Neuronal stem cell (in vitro differentiated cells): ENCODE results near the gene PITPNB.

ENCODE experiments used
- DNase-seq: peaks from one replicate; pipeline ENCODE4 v3.0.0-alpha.2; 2013; ENCODE audit warnings: low spot score
- H2AFZ ChIP-seq: one replicate; pipeline ENCODE4 v1.6.1; 2013; ENCODE audit warnings: mild to moderate bottlenecking, low read length, inconsistent platforms
- H2AK5ac ChIP-seq: 2 replicates; pipeline ENCODE4 v1.6.1; 2013; ENCODE audit warnings: low read depth, mild to moderate bottlenecking, inconsistent platforms, low read length, moderate library complexity, mixed read lengths
- H2BK120ac ChIP-seq: 2 replicates; pipeline ENCODE4 v1.6.1; 2013; ENCODE audit warnings: low read depth, mild to moderate bottlenecking, inconsistent platforms, low read length, moderate library complexity, mixed read lengths
- H2BK12ac ChIP-seq: one replicate; pipeline ENCODE4 v1.6.1; 2013; ENCODE audit warnings: low read length, inconsistent platforms
- H2BK15ac ChIP-seq: 2 replicates; pipeline ENCODE4 v1.6.1; 2013; ENCODE audit warnings: mild to moderate bottlenecking, low read length, inconsistent platforms, mixed read lengths
- H2BK5ac ChIP-seq: one replicate; pipeline ENCODE4 v1.6.1; 2013; ENCODE audit warnings: inconsistent platforms, mild to moderate bottlenecking, low read length, moderate library complexity
- H3K14ac ChIP-seq: one replicate; pipeline ENCODE4 v1.6.1; 2013; ENCODE audit warnings: low read length, inconsistent platforms
- H3K18ac ChIP-seq: 2 replicates; pipeline ENCODE4 v1.6.1; 2013; ENCODE audit warnings: low read length, inconsistent platforms
- H3K23ac ChIP-seq: 2 replicates; pipeline ENCODE4 v1.6.1; 2013; ENCODE audit warnings: low read depth, mild to moderate bottlenecking, mixed read lengths, low read length, inconsistent platforms; ENCODE audit not compliant: poor library complexity
- H3K27ac ChIP-seq: replicated peaks from 3 replicates; pipeline ENCODE4 v1.5.1; 2013; ENCODE audit warnings: low read length, inconsistent platforms
- H3K27me3 ChIP-seq, 3 experiments: 2 replicates each; pipeline ENCODE4 v1.6.1; 2013; ENCODE audit warnings: low read length in 3 of 3, mild to moderate bottlenecking in 2 of 3, inconsistent platforms in 1 of 3, low read depth in 1 of 3, mixed read lengths in 1 of 3, moderate library complexity in 1 of 3; ENCODE audit not compliant: control insufficient read depth in 3 of 3, insufficient read depth in 3 of 3
- H3K36me3 ChIP-seq, 2 donors: replicated peaks in 1 of 2; 2 replicates each; pipeline ENCODE4 v1.6.1; 2013; ENCODE audit warnings: low read length in 2 of 2; ENCODE audit not compliant: control insufficient read depth in 2 of 2, insufficient read depth in 2 of 2
- H3K4ac ChIP-seq: 2 replicates; pipeline ENCODE4 v1.6.1; 2013; ENCODE audit warnings: inconsistent platforms, mild to moderate bottlenecking, low read length, moderate library complexity
- H3K4me1 ChIP-seq, 2 donors: 1 replicate in 1 of 2; 2 replicates in 1 of 2; pipeline ENCODE4 v1.6.1; 2013; ENCODE audit warnings: low read length in 2 of 2, low read depth in 1 of 2; ENCODE audit not compliant: control insufficient read depth in 2 of 2, insufficient read depth in 1 of 2
- H3K4me2 ChIP-seq: one replicate; pipeline ENCODE4 v1.6.1; 2013; ENCODE audit warnings: mild to moderate bottlenecking, low read length, inconsistent platforms; ENCODE audit not compliant: insufficient read depth, poor library complexity, severe bottlenecking
- H3K4me3 ChIP-seq, 2 donors: 2 replicates each; pipeline ENCODE4 v1.5.1; 2013; ENCODE audit warnings: low read length in 2 of 2, mild to moderate bottlenecking in 2 of 2, inconsistent platforms in 1 of 2, moderate library complexity in 1 of 2
- H3K79me1 ChIP-seq: one replicate; pipeline ENCODE4 v1.6.1; 2013; ENCODE audit warnings: low read depth, mild to moderate bottlenecking, inconsistent platforms, low read length, moderate library complexity
- H3K9ac ChIP-seq: one replicate; pipeline ENCODE4 v1.6.1; 2013; ENCODE audit warnings: mild to moderate bottlenecking, low read depth, low read length, inconsistent platforms; ENCODE audit not compliant: poor library complexity
- H3K9me3 ChIP-seq, 2 donors: replicated peaks in 1 of 2; 2 replicates each; pipeline versions ENCODE3 to v1.6.1; 2013; ENCODE audit warnings: low read length in 2 of 2, mild to moderate bottlenecking in 2 of 2, inconsistent platforms in 1 of 2, low read depth in 1 of 2, mixed read lengths in 1 of 2, moderate library complexity in 1 of 2; ENCODE audit not compliant: control insufficient read depth in 2 of 2, insufficient read depth in 1 of 2
- H4K8ac ChIP-seq: one replicate; pipeline ENCODE4 v1.6.1; 2013; ENCODE audit warnings: low read depth, mild to moderate bottlenecking, inconsistent platforms, low read length, moderate library complexity
- H4K91ac ChIP-seq: one replicate; pipeline ENCODE4 v1.6.1; 2013; ENCODE audit warnings: low read length, low read depth, mild to moderate bottlenecking, inconsistent platforms; ENCODE audit not compliant: poor library complexity
- WGBS, 2 donors: extraction: QIAGEN DNeasy Blood & Tissue Kit; methylation state at CpG; one replicate each; pipeline ENCODE4 v1.1.7; 2013; ENCODE audit warnings: missing lambda C conversion rate in 2 of 2, mixed read lengths in 1 of 2; ENCODE audit not compliant: insufficient read length in 2 of 2, insufficient replicate concordance in 1 of 2; ENCODE audit errors: extremely low coverage in 2 of 2; 5-methylcytosine and 5-hydroxymethylcytosine counted together

PITPNB gene

DNA sequence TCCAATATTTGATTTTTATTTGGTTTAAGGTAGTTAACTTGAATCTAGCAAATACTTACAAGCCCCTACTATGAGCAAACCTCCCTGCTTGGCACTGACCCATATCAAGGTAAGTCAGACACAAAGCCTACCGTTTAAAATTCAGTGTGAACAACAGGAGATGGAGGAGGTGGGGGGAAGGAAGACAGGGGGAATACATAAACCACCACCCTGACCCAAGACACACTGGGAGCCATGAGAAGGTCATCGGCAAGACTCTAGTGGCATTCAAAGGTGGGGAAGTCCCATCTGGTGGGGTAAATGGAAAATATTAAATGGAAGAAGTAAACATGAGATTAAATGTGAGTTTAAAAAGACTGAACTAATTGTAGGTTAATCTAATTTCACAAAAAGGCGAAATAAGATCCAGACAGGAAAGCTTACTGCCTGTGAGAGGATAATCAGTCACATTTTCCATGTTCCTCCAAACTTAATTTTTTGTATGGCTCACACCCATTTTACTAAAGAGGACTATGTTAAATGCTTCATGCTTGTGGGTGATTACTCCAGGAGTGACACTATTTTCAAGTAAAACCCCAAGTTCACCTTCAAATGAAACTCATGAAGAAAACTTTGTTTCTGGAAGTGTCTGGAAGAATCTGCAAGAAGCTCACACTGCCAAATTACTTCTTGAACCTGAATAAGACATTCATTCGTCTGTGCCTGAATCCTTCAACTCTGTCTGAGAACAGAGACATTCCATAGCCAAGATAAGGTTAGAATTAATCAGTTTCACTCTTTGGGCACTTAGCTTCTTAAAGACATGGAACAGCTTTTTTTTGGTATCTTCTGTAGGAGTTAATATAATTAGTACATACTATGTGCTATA, 51.7 kb downstream of the PITPNB start:
- Histone ChIP-seq H2BK120ac (no peak overlapping the region), H3K4me3 (no peak overlapping the region), H3K9ac (no peak overlapping the region), H4K8ac (no peak overlapping the region), H3K14ac (no peak overlapping the region), H3K23ac (no peak overlapping the region), H3K79me1 (no peaks in the 10 kb centered on the region), H3K4me2 (no peak overlapping the region), H3K36me3 (peaks cover 4 to 69% of the 10 kb centered on the region in 2 donors), H3K4me1 (peaks cover 6 to 16% of the 10 kb centered on the region in 2 donors), H3K9me3 (peaks cover 0 to under 1% of the 10 kb centered on the region in 2 donors), H2AFZ (no peak overlapping the region), H2AK5ac (no peak overlapping the region), H3K4ac (no peak overlapping the region), H2BK15ac (no peak overlapping the region), H3K18ac (no peak overlapping the region), H2BK5ac (no peak overlapping the region), H3K27ac (no peak overlapping the region), H2BK12ac (no peak overlapping the region), H3K27me3 (no peaks in the 10 kb centered on the region), H4K91ac (no peak overlapping the region)
- no peak for DNase-seq
- no CpG with 5 or more reads among the region's 4 CpGs for WGBS, 2 donors

DNA sequence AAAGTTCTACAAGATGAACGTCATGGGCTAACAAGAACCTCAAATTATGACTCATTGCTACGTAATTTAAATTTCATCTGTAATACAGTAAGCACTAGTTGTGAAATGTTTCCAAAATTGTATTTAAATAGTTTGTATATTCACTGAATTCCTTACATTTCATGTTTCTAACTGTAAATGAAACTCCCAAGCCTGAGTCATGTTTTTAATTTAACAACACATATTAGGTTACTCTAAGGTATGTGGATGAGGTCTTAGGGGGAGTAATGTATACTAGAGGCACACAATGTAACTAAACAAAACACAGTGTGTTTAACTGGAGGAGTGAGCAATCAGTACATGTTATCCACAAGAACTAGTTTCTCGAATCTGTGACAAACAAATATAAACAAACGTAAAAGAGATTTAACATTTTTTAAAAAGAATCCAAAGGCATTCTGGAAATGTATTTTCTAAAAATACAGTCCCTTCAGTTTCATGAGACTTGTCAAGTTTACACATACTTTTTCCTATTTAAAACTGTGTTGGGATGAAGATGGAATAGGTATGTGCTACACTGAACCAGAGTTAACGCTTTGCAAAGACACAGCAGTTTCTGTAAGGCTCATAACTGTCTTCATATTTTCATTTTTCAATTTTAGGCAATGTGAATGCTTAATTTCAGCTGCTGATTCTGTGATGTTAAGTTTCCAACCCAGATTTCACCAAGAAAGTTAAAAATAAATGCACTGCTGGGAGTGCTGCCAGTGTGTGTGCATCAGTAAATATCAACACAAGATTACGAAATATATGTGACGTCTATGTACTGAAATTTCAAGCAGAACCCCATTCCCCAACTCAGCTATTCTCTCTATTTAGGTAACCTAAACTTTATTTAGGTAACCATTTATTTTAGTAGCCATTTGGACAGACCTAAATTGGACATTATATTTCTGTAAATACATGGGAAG, 52.6 kb downstream of the PITPNB start:
- H3K79me1 ChIP-seq = no peaks in the 10 kb centered on the region
- no peak overlapping the region for H3K23ac ChIP-seq
- H3K4me3 ChIP-seq = no peak overlapping the region
- no peak overlapping the region for H3K18ac ChIP-seq
- H3K14ac ChIP-seq = no peak overlapping the region
- no peak overlapping the region for H3K9ac ChIP-seq
- H4K8ac ChIP-seq = no peak overlapping the region
- no peak overlapping the region for H3K4me2 ChIP-seq
- no peak overlapping the region for H2AK5ac ChIP-seq
- no peak overlapping the region for H2AFZ ChIP-seq
- H3K4me1 ChIP-seq = peaks cover 6 to 16% of the 10 kb centered on the region in 2 donors
- H4K91ac ChIP-seq = no peak overlapping the region
- no peaks in the 10 kb centered on the region for H3K9me3 ChIP-seq
- no CpG with 5 or more reads among the region's 7 CpGs for WGBS, 2 donors
- H3K27me3 ChIP-seq = no peaks in the 10 kb centered on the region
- no peak overlapping the region for H2BK12ac ChIP-seq
- H2BK5ac ChIP-seq = no peak overlapping the region
- H3K27ac ChIP-seq = no peak overlapping the region
- no peak overlapping the region for H2BK15ac ChIP-seq
- H2BK120ac ChIP-seq = no peak overlapping the region
- no peak overlapping the region for H3K4ac ChIP-seq
- peaks cover 3 to 69% of the 10 kb centered on the region in 2 donors for H3K36me3 ChIP-seq
- no peak for DNase-seq

DNA sequence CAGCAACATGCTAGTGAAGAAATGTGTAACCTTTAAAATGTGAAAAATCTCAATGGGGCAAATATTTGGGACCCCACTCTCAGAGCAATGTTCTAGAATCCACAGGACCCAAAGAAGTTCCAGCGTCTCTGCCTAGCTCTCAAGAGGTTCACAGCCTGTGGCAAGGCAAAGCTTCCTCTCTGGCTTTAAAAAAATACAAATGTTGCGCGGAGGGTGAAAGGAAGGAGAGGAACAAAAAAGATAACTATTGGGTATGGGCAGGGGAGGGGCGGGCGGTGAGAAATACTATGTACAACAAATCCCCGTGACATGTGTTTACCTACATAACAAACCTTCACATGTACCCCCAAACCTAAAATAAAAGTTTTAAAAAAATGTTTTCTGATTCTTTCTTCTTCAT, 53.6 kb downstream of the PITPNB start:
- no peak overlapping the region for H4K8ac ChIP-seq
- no peak overlapping the region for H2AK5ac ChIP-seq
- no peaks in the 10 kb centered on the region for H3K27me3 ChIP-seq
- DNase-seq = no peak
- H2AFZ ChIP-seq = no peak overlapping the region
- H3K18ac ChIP-seq = no peak overlapping the region
- no peak overlapping the region for H3K23ac ChIP-seq
- H3K9ac ChIP-seq = no peak overlapping the region
- H2BK120ac ChIP-seq = no peak overlapping the region
- no peak overlapping the region for H3K27ac ChIP-seq
- H3K4me1 ChIP-seq = peaks cover 6 to 16% of the 10 kb centered on the region in 2 donors
- no peaks in the 10 kb centered on the region for H3K9me3 ChIP-seq
- no peak overlapping the region for H4K91ac ChIP-seq
- no CpG with 5 or more reads among the region's 6 CpGs for WGBS, 2 donors
- no peak overlapping the region for H2BK12ac ChIP-seq
- H3K79me1 ChIP-seq = no peaks in the 10 kb centered on the region
- H3K4ac ChIP-seq = no peak overlapping the region
- H2BK5ac ChIP-seq = no peak overlapping the region
- no peak overlapping the region for H3K14ac ChIP-seq
- no peak overlapping the region for H3K4me2 ChIP-seq
- no peak overlapping the region for H3K4me3 ChIP-seq
- peaks cover 4 to 68% of the 10 kb centered on the region in 2 donors for H3K36me3 ChIP-seq
- no peak overlapping the region for H2BK15ac ChIP-seq

DNA sequence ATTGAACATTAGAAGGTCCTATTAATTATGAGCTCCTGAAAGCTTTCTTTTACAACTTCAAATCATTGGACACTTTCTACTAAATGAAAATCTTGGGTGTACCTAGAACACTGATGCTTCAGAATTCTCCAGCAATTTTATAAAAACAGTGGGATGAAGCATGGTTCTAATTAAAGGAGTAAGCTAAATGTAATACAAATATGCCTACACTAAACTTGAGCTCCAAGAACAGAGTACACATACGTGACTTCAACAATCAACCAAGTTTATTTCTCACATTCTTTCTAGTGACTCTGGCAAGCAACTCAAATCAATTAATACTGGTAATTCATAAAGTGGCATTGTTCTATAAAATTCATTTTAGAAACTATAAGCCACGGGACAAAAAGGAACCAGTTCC, 55.5 kb downstream of the PITPNB start:
- no peak overlapping the region for H2AK5ac ChIP-seq
- H3K18ac ChIP-seq = no peak overlapping the region
- no peak overlapping the region for H3K4me3 ChIP-seq
- H3K36me3 ChIP-seq = peaks cover 6 to 68% of the 10 kb centered on the region in 2 donors
- H3K27ac ChIP-seq = no peak overlapping the region
- H3K27me3 ChIP-seq = no peaks in the 10 kb centered on the region
- no peaks in the 10 kb centered on the region for H3K79me1 ChIP-seq
- no peak overlapping the region for H3K23ac ChIP-seq
- no peak overlapping the region for H4K8ac ChIP-seq
- H2BK5ac ChIP-seq = no peak overlapping the region
- no peak overlapping the region for H2BK12ac ChIP-seq
- no peak overlapping the region for H3K14ac ChIP-seq
- DNase-seq = no peak
- H2BK15ac ChIP-seq = no peak overlapping the region
- no peak overlapping the region for H2BK120ac ChIP-seq
- no peak overlapping the region for H3K9ac ChIP-seq
- no peak overlapping the region for H2AFZ ChIP-seq
- no CpG with 5 or more reads among the region's 2 CpGs for WGBS, 2 donors
- no peaks in the 10 kb centered on the region for H3K9me3 ChIP-seq
- no peak overlapping the region for H3K4me2 ChIP-seq
- peaks cover 6 to 16% of the 10 kb centered on the region in 2 donors for H3K4me1 ChIP-seq
- no peak overlapping the region for H3K4ac ChIP-seq
- H4K91ac ChIP-seq = no peak overlapping the region
